HEK293 (cell line): ENCODE data around the gene UNCX.

Experiments used
- CTCF ChIA-PET: fragments of 350-600 bp; formaldehyde crosslinking; extraction: SDS; loops from one replicate; lab custom pipeline; 2021; ENCODE audit warnings: antibody characterized with exemption; lab: Yijun Ruan, JAX
- POLR2A ChIA-PET: fragments of 300-600 bp; formaldehyde crosslinking; extraction: SDS; loops from one replicate; lab custom pipeline; 2020; ENCODE audit warnings: antibody characterized with exemption, inconsistent platforms; lab: Yijun Ruan, JAX
- H3K27ac ChIP-seq: fragments of 200-500 bp; sonication (Bioruptor generic); 2 replicates; pipeline ENCODE4 v1.5.1; 2014; ENCODE audit warnings: low read depth, low read length, control low read depth, inconsistent platforms; ENCODE audit errors: extremely low read depth
- H3K36me3 ChIP-seq, 2 experiments: fragments of 200-500 bp in 1 of 2; sonication (Bioruptor generic) in 1 of 2; 1 replicate in 1 of 2; 2 replicates in 1 of 2; pipeline ENCODE4 v1.5.1; 2014 to 2017; ENCODE audit warnings: inconsistent platforms in 2 of 2, low read length in 2 of 2; ENCODE audit not compliant: control insufficient read depth in 2 of 2, insufficient read depth in 1 of 2
- H3K4me1 ChIP-seq: fragments of 200-500 bp; sonication (Bioruptor generic); 2 replicates; pipeline ENCODE4 v1.5.1; 2014; ENCODE audit warnings: mild to moderate bottlenecking, low read length, inconsistent platforms; ENCODE audit not compliant: control insufficient read depth, insufficient read depth
- H3K4me3 ChIP-seq: 2 replicates; pipeline ENCODE4 v1.5.1; 2011; ENCODE audit warnings: low read depth, mild to moderate bottlenecking, control low read depth, low read length, moderate library complexity
- H3K9me3 ChIP-seq: fragments of 200-500 bp; sonication (Bioruptor generic); 2 replicates; pipeline ENCODE4 v1.5.1; 2014; ENCODE audit warnings: low read depth, low read length, inconsistent platforms; ENCODE audit not compliant: control insufficient read depth, insufficient read depth
- OSR2 ChIP-seq: fragments of 450-650 bp; formaldehyde crosslinking; IDR thresholded peaks from 2 replicates; pipeline ENCODE4 v1.5.1; 2016; ENCODE audit warnings: missing biosample characterization, missing genetic modification characterization
- TRIM28 ChIP-seq: IDR thresholded peaks from 2 replicates; pipeline ENCODE4 v1.6.1; 2011; ENCODE audit warnings: low read length, control low read depth, borderline replicate concordance
- ZBTB20 ChIP-seq: fragments of 450-650 bp; formaldehyde crosslinking; IDR thresholded peaks from 2 replicates; pipeline ENCODE4 v1.5.1; 2016; ENCODE audit warnings: missing biosample characterization, missing genetic modification characterization
- ZBTB6 ChIP-seq: fragments of 450-650 bp; formaldehyde crosslinking; IDR thresholded peaks from 2 replicates; pipeline ENCODE4 v1.5.1; 2017; ENCODE audit warnings: missing biosample characterization, missing genetic modification characterization
- ZEB2 ChIP-seq: fragments of 450-650 bp; formaldehyde crosslinking; IDR thresholded peaks from 2 replicates; pipeline ENCODE4 v1.5.1; 2016; ENCODE audit warnings: missing biosample characterization, missing genetic modification characterization
- ZFP69B ChIP-seq: fragments of 450-650 bp; formaldehyde crosslinking; IDR thresholded peaks from 2 replicates; pipeline ENCODE4 v1.5.1; 2016; ENCODE audit warnings: missing biosample characterization, missing genetic modification characterization
- ZNF138 ChIP-seq: fragments of 450-650 bp; formaldehyde crosslinking; IDR thresholded peaks from 2 replicates; pipeline ENCODE4 v1.5.1; 2016; ENCODE audit warnings: missing biosample characterization, missing genetic modification characterization, borderline replicate concordance
- ZNF146 ChIP-seq: fragments of 450-650 bp; formaldehyde crosslinking; IDR thresholded peaks from 2 replicates; pipeline ENCODE4 v1.5.1; 2016; ENCODE audit warnings: missing biosample characterization, missing genetic modification characterization
- ZNF2 ChIP-seq: fragments of 450-650 bp; formaldehyde crosslinking; IDR thresholded peaks from 2 replicates; pipeline ENCODE4 v1.5.1; 2016; ENCODE audit warnings: missing biosample characterization, missing genetic modification characterization
- ZNF214 ChIP-seq: fragments of 450-650 bp; formaldehyde crosslinking; IDR thresholded peaks from 2 replicates; pipeline ENCODE4 v1.5.1; 2017; ENCODE audit warnings: missing biosample characterization, mild to moderate bottlenecking, missing genetic modification characterization, borderline replicate concordance
- ZNF23 ChIP-seq: fragments of 450-650 bp; formaldehyde crosslinking; IDR thresholded peaks from 2 replicates; pipeline ENCODE4 v1.5.1; 2016; ENCODE audit warnings: missing biosample characterization, missing genetic modification characterization, borderline replicate concordance
- ZNF26 ChIP-seq: fragments of 450-650 bp; formaldehyde crosslinking; IDR thresholded peaks from 2 replicates; pipeline ENCODE4 v1.5.1; 2016; ENCODE audit warnings: missing biosample characterization, missing genetic modification characterization
- ZNF266 ChIP-seq: fragments of 450-650 bp; formaldehyde crosslinking; IDR thresholded peaks from 2 replicates; pipeline ENCODE4 v1.5.1; 2016; ENCODE audit warnings: missing biosample characterization, missing genetic modification characterization, low read depth
- ZNF529 ChIP-seq: fragments of 450-650 bp; formaldehyde crosslinking; IDR thresholded peaks from 2 replicates; pipeline ENCODE4 v1.5.1; 2017; ENCODE audit warnings: missing genetic modification characterization, missing biosample characterization; ENCODE audit not compliant: insufficient replicate concordance
- ZNF76 ChIP-seq: fragments of 450-650 bp; formaldehyde crosslinking; IDR thresholded peaks from 2 replicates; pipeline ENCODE4; 2016; ENCODE audit warnings: low read depth, missing biosample characterization, missing genetic modification characterization, borderline replicate concordance
- ZSCAN4 ChIP-seq: fragments of 450-650 bp; formaldehyde crosslinking; IDR thresholded peaks from 2 replicates; pipeline ENCODE4 v1.5.1; 2017; ENCODE audit warnings: missing biosample characterization, missing genetic modification characterization

UNCX gene

GRCh38 chr7:1234881-1235500 is 2.3 kb downstream of the UNCX start (continued):
- no peak for TF ChIP-seq ZBTB20 (tag by site-specific recombination)
- TF ChIP-seq ZNF76 = no peak
- no peak for TF ChIP-seq TRIM28
- TF ChIP-seq ZNF2 (tag by site-specific recombination) = no peak
- no peak for TF ChIP-seq ZSCAN4 (tag by site-specific recombination)
- TF ChIP-seq ZNF266 (tag by site-specific recombination) = no peak
- no peak for TF ChIP-seq ZNF214 (tag by site-specific recombination)
- no peak for TF ChIP-seq ZNF138 (tag by site-specific recombination)
- TF ChIP-seq, all 188 proteins: peak for 3

GRCh38 chr7:1235501-1236131 is 2.9 kb downstream of the UNCX start:
- H3K4me3 ChIP-seq = no peak overlapping the region
- no peaks in the 10 kb centered on the region for H3K9me3 ChIP-seq
- H3K36me3 ChIP-seq = no peaks in the 10 kb centered on the region
- ChIA-PET POLR2A (no interaction called here), CTCF (interaction anchor here (0.7 to 1.4 kb wide), 3 partner anchors 10 to 12 kb away, joined by 4 to 11 read pairs (median 4); no protein-coding TSS in a partner anchor)
- no peak for TF ChIP-seq ZNF529 (tag by site-specific recombination)
- no peak for TF ChIP-seq ZBTB6
- no peak overlapping the region; the same call in 1 of the 2 replicates for H3K27ac ChIP-seq
- H3K4me1 ChIP-seq = no peaks in the 10 kb centered on the region

- CTCF ChIA-PET = interaction anchor here (0.7 to 1.4 kb wide), 3 partner anchors 10 to 12 kb away, joined by 4 to 11 read pairs (median 4); no protein-coding TSS in a partner anchor
- no peaks in the 10 kb centered on the region for H3K4me1 ChIP-seq
Measured at GRCh38 chr7:1236132-1236661, 3.5 kb downstream of the UNCX start.

More at GRCh38 chr7:1236132-1236661, 3.5 kb downstream of the UNCX start:
- Histone ChIP-seq H3K4me3 (no peak overlapping the region), H3K9me3 (no peaks in the 10 kb centered on the region), H3K36me3 (no peaks in the 10 kb centered on the region), H3K27ac (peak overlapping the region; percentile 41; the same call in 1 of the 2 replicates)
- TF ChIP-seq OSR2 (tag by site-specific recombination) (no peak), ZFP69B (tag by site-specific recombination) (no peak), ZNF26 (no peak), ZEB2 (no peak), ZNF146 (tag by site-specific recombination) (no peak), ZNF23 (tag by site-specific recombination) (no peak)
- POLR2A ChIA-PET = no interaction called here
